HAP-1 (cell line): Measurements from ENCODE around the gene BLOC1S6.

Experiments used
- DNase-seq, 2 experiments: peaks; one replicate each; pipeline ENCODE4 v3.0.0-alpha.2; 2016 to 2020; ENCODE audit warnings: low spot score in 2 of 2
- H3K27me3 ChIP-seq: fragments of 250-450 bp; sonication (Bioruptor Pico); 2 replicates; pipeline ENCODE4 v1.5.1; 2020; ENCODE audit warnings: low read depth, mild to moderate bottlenecking, moderate library complexity
- H3K36me3 ChIP-seq: fragments of 250-450 bp; sonication (Bioruptor Pico); replicated peaks from 2 replicates; pipeline ENCODE4 v1.5.1; 2020; ENCODE audit warnings: mild to moderate bottlenecking
- H3K4me1 ChIP-seq: fragments of 250-450 bp; sonication (Bioruptor Pico); 2 replicates; pipeline ENCODE4 v1.5.1; 2020; ENCODE audit warnings: mild to moderate bottlenecking
- H3K4me3 ChIP-seq: fragments of 250-450 bp; sonication (Bioruptor Pico); 2 replicates; pipeline ENCODE4 v1.5.1; 2020; ENCODE audit warnings: mild to moderate bottlenecking, moderate library complexity
- H3K9me3 ChIP-seq: fragments of 250-450 bp; sonication (Bioruptor Pico); 2 replicates; pipeline ENCODE4 v1.5.1; 2020; ENCODE audit warnings: mild to moderate bottlenecking, moderate library complexity
- in situ Hi-C: fragments of 300-500 bp; cut with MboI; formaldehyde crosslinking; loops from 3 replicates; pipeline ENCODE4 v1.14.3; 2020; ENCODE audit warnings: low sequenced_read_pairs, inconsistent platforms, mixed read lengths

Gene BLOC1S6

DNA sequence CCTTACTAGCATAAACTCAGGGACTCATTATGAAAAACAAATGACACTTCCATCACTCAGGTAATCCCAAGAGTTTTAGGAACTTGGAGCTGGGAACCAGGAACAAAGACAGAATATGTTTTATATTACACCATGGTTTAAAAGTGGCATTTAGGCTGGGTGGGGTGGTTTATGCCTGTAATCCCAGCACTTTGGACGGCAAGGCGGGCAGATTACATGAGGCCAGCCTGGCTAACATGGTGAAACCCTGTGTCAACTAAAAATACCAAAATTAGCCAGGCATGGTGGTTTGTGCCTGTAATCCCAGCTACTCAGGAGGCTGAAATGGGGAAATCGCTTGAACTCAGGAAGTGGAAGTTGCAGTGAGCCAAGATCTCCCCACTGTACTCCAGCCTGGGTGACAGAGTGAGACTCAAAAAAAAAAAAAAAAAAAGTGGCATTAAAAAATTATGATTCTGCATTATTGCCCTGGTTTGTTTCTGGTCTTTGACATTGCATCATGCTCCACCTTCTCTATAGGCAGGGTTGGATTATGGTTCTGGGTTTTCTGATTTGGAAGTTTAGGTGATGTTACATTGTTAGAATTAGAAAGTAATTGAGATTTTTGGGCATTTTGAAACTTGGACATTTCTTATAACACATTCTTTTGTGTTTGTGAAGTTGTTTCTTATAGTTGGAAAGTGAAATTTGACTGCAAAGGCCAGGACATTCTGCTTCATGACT is 66.7 kb downstream of the BLOC1S6 start:
- no peaks in the 10 kb centered on the region for H3K27me3 ChIP-seq
- H3K4me1 ChIP-seq, result no peaks in the 10 kb centered on the region
- H3K9me3 ChIP-seq, result no peaks in the 10 kb centered on the region
- DNase-seq, result no peak
- H3K4me3 ChIP-seq, result no peak overlapping the region
- in situ Hi-C loops, result no loop called here
- no peaks in the 10 kb centered on the region for H3K36me3 ChIP-seq

DNA sequence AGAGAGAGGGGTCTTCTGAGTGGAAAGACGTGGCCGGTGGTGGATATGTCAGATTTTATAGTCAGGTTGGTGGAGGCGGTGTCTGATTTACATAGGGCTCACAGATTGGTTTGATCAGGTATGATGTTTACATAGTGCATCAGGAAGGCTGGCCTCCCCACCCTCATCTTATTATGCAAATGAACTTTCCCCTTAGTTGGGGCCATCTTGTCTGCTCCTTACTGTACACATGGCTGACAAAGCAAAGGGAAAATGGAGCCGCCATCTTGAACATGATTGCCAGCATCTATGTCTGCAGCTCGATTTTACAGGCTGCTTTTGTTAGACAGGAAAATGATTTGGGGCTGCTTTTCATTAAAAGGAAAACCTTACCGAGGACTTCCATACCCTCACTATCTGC is 67.6 kb downstream of the BLOC1S6 start:
- Histone ChIP-seq H3K4me3 (no peak overlapping the region), H3K36me3 (no peaks in the 10 kb centered on the region), H3K9me3 (no peaks in the 10 kb centered on the region), H3K4me1 (no peaks in the 10 kb centered on the region), H3K27me3 (no peaks in the 10 kb centered on the region)
- DNase-seq, result no peak
- in situ Hi-C loops, result no loop called here

DNA sequence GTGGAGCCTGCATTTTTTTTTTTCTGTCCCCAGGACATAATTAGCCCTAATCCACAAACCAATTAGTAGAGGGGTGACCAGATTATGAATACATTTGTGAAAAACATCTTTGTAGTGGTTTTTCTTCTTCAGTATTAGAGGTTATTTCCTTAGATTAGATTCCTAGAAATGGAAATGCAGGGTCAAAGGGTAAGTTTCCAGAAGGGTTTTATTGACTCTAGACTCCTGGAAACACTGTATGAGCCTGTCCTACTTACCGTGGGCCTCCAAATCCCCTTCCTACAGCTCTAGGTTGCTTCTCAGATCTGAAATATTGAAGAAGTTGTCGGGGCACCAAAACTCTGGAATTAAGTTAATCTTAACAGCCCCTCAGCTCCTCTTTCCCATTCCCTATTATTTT is 70.1 kb downstream of the BLOC1S6 start:
- in situ Hi-C loops, result no loop called here
- no peaks in the 10 kb centered on the region for H3K36me3 ChIP-seq
- DNase-seq, result no peak
- H3K4me1 ChIP-seq, result no peaks in the 10 kb centered on the region
- no peaks in the 10 kb centered on the region for H3K9me3 ChIP-seq
- H3K27me3 ChIP-seq, result no peaks in the 10 kb centered on the region
- no peak overlapping the region for H3K4me3 ChIP-seq

GRCh38 chr15:45657764-45658545 is 70.8 kb downstream of the BLOC1S6 start:
- Histone ChIP-seq H3K4me1 (no peaks in the 10 kb centered on the region), H3K36me3 (no peaks in the 10 kb centered on the region), H3K9me3 (no peaks in the 10 kb centered on the region), H3K4me3 (no peak overlapping the region), H3K27me3 (no peaks in the 10 kb centered on the region)
- no peak for DNase-seq
- in situ Hi-C loops, result no loop called here
